ENCODE results near the gene ALDH9A1.
"Not testable (repeated sequence)": the region's sequence is repeated elsewhere in the genome, so short reads cannot be mapped to it uniquely, and the experiment has no call there.

ALDH9A1 gene

GRCh38 chr1:165644064-165644735, 54.2 kb downstream of the ALDH9A1 start:
- no peak for DNase-seq

GRCh38 chr1:165641231-165641987, 57.0 kb downstream of the ALDH9A1 start:
- no peak for DNase-seq

GRCh38 chr1:165639821-165640623, 58.3 kb downstream of the ALDH9A1 start:
- DNase-seq: no peak

- not testable (repeated sequence) for DNase-seq
These were observed 60.2 kb downstream of the ALDH9A1 start for GRCh38 chr1:165638211-165638610.

- DNase-seq: no peak
These were observed 60.9 kb downstream of the ALDH9A1 start for GRCh38 chr1:165637427-165637826.

GRCh38 chr1:165635823-165636222, 62.5 kb downstream of the ALDH9A1 start:
- no peak for DNase-seq

GRCh38 chr1:165635329-165635728, 63.0 kb downstream of the ALDH9A1 start:
- DNase-seq: no peak

- no peak for DNase-seq
These were observed 64.0 kb downstream of the ALDH9A1 start for GRCh38 chr1:165634154-165634921.

- DNase-seq: no peak
These were observed 64.7 kb downstream of the ALDH9A1 start for GRCh38 chr1:165633614-165634013.

- no peak for DNase-seq
These were observed 65.9 kb downstream of the ALDH9A1 start for GRCh38 chr1:165632491-165632890.

GRCh38 chr1:165632152-165632469, 66.3 kb downstream of the ALDH9A1 start:
- DNase-seq: no peak

- peak; percentile 12 for DNase-seq
These were observed 66.8 kb downstream of the ALDH9A1 start for GRCh38 chr1:165631342-165632151.

- DNase-seq: peak; percentile 86
These were observed 67.6 kb downstream of the ALDH9A1 start, which contains the start of gene MGST3 for GRCh38 chr1:165630629-165631341. Gene MGST3 (plus strand): TSS chr1:165631234. CDS start chr1:165649848, 18,614 bp downstream.

- DNase-seq: no peak
These were observed 68.3 kb downstream of the ALDH9A1 start for GRCh38 chr1:165629848-165630628.

GRCh38 chr1:165629151-165629550, 69.2 kb downstream of the ALDH9A1 start:
- DNase-seq: no peak

- no peak for DNase-seq
These were observed 70.1 kb downstream of the ALDH9A1 start for GRCh38 chr1:165628147-165628822.

- no peak for DNase-seq
These were observed 73.9 kb downstream of the ALDH9A1 start for GRCh38 chr1:165624441-165624840.

GRCh38 chr1:165623624-165624023, 74.7 kb downstream of the ALDH9A1 start:
- DNase-seq: no peak

GRCh38 chr1:165619647-165620151, 78.7 kb downstream of the ALDH9A1 start:
- DNase-seq: no peak
